ENCODE results near the gene NDUFA9.

DNA sequence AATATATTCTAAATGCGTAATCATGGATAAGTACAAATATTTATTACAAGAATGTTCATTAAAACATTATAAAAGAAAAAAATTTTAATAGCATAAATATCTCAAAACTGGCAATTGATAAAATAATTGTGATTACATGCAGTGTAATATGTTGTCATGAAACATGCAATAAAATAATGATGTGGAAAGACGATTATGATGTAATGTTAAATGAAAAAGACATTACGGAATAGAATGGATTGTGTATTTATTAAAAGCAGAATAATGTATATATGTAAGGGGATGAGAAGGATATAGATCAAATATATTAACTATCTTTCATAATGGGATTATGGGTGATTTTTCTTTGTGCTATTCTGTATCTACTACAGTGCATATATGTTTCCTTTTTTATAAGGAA, 32.8 kb downstream of the NDUFA9 start:
- no peak for TF ChIP-seq POLR2A (IDR thresholded peaks at IDR 0.05; ENCODE audit: low read depth, low read length)
- TF ChIP-seq, protein P1, sequence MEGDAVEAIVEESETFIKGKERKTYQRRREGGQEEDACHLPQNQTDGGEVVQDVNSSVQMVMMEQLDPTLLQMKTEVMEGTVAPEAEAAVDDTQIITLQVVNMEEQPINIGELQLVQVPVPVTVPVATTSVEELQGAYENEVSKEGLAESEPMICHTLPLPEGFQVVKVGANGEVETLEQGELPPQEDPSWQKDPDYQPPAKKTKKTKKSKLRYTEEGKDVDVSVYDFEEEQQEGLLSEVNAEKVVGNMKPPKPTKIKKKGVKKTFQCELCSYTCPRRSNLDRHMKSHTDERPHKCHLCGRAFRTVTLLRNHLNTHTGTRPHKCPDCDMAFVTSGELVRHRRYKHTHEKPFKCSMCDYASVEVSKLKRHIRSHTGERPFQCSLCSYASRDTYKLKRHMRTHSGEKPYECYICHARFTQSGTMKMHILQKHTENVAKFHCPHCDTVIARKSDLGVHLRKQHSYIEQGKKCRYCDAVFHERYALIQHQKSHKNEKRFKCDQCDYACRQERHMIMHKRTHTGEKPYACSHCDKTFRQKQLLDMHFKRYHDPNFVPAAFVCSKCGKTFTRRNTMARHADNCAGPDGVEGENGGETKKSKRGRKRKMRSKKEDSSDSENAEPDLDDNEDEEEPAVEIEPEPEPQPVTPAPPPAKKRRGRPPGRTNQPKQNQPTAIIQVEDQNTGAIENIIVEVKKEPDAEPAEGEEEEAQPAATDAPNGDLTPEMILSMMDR (IDR thresholded peaks at IDR 0.05; ENCODE audit: extremely low read depth in 1 of 2, insufficient read depth in 1 of 2, low read depth in 1 of 2, low read length in 2 of 2), result no peak
- no peak for TF ChIP-seq EZH2 (IDR thresholded peaks at IDR 0.05; ENCODE audit: borderline replicate concordance, low read depth, low read length, severe bottlenecking)
- TF ChIP-seq POLR2AphosphoS5 (IDR thresholded peaks at IDR 0.05; ENCODE audit: insufficient read depth, low read depth, low read length), result no peak
- TF ChIP-seq JUN (IDR thresholded peaks at IDR 0.05; ENCODE audit: borderline replicate concordance, insufficient read depth, insufficient read length, low read depth), result no peak
- no peak for TF ChIP-seq MYC (IDR thresholded peaks at IDR 0.05; ENCODE audit: low read depth, low read length)

All from endothelial cell of umbilical vein (primary cell).